Uterus (tissue), 2 donors: Measurements from ENCODE around the gene NME1.

ENCODE experiments used
- POLR2A ChIP-seq, 2 donors: fragments of 450-650 bp; IDR thresholded peaks; one replicate each; pipeline ENCODE4 v1.6.1; 2016; ENCODE audit warnings: antibody characterized with exemption in 2 of 2, mild to moderate bottlenecking in 1 of 2, moderate library complexity in 1 of 2
- TF ChIP-seq, protein P1 (sequence below), 4 experiments: fragments of 200-600 bp in 2 of 4; fragments of 450-650 bp in 2 of 4; sonication (generic) in 2 of 4; IDR thresholded peaks; one replicate each; pipeline ENCODE4 v1.5.1; 2016 to 2019; ENCODE audit warnings: antibody characterized with exemption in 4 of 4, mild to moderate bottlenecking in 2 of 4, moderate library complexity in 1 of 4

DNA sequence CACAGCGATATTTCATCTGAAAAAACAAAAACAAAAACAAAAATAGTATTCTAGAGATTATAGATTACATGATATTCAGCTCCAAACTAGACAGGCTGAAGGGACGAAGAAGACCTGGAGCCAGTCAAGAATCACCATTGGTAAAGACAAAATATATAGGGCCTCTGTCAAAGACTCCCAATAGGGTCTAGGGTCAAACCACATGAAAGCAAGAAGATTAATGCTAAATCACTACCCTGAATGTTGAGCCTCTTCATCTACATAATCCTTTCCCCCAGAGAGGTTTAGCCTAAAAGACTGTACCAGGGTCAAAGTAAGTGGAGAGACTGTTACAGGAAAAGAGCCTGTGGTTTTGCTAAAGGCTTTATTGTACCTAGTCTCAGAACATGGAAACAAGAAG is 10.8 kb upstream of the NME1 start:
- TF ChIP-seq, protein P1, sequence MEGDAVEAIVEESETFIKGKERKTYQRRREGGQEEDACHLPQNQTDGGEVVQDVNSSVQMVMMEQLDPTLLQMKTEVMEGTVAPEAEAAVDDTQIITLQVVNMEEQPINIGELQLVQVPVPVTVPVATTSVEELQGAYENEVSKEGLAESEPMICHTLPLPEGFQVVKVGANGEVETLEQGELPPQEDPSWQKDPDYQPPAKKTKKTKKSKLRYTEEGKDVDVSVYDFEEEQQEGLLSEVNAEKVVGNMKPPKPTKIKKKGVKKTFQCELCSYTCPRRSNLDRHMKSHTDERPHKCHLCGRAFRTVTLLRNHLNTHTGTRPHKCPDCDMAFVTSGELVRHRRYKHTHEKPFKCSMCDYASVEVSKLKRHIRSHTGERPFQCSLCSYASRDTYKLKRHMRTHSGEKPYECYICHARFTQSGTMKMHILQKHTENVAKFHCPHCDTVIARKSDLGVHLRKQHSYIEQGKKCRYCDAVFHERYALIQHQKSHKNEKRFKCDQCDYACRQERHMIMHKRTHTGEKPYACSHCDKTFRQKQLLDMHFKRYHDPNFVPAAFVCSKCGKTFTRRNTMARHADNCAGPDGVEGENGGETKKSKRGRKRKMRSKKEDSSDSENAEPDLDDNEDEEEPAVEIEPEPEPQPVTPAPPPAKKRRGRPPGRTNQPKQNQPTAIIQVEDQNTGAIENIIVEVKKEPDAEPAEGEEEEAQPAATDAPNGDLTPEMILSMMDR (IDR thresholded peaks at IDR 0.05) = no peak
- no peak for TF ChIP-seq POLR2A (IDR thresholded peaks at IDR 0.05)
